Camera-type eye (tissue), 1 donor: ENCODE results near the gene CEACAM21. TPM values are rescaled to one million over a fixed set of nuclear protein-coding genes. Genes with fewer than 3 reads are reported as not detected.

Experiments
- total RNA-seq: library from RNA; depleted of rRNA; stranded (reverse); fragments of >200 nt; gene quantifications from one replicate; pipeline ENCODE4 v1.2.3, GENCODE V29; 2014

The CEACAM21 gene
- total RNA-seq = 2.1 TPM

GRCh38 chr19:41575998-41576397 lies at the start of gene CEACAM21:
Gene CEACAM21 (plus strand): TSS chr19:41576166. CDS start chr19:41576275, 109 bp downstream.

DNA sequence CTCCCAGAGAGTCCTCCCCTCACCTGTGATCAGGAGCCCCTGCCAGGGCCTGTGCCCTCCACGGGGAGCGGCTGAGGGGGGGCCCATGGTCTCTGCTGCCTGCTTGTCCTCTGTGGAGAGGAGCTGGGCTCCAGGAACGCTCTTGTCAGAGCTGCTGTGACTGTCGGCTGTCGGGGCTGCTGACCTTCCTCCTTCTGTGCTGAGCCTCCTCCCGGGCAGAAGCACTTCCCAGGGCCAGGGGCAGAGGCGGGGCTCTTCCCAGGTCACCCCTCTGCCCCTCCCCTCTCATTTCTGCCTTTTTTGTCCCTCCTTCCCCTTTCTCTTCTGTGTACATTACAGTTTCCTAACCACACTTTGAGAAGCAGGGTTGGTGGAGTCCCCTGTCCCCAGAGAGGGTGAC lies 50.9 kb downstream of the CEACAM21 start, which contains the start of gene CEACAM4:
Gene CEACAM4, minus strand, starts transcription at position 198 of the 400 bp plus-strand sequence. Its CDS starts 111 bp downstream, at position 87.

Other genes with a start within 250 kb of the CEACAM21 start
- gene TGFB1, start 222.2 kb upstream of the CEACAM21 start, total RNA-seq = 15.0 TPM
- 8.9 TPM for gene B9D2, start 212.0 kb upstream of the CEACAM21 start, total RNA-seq
- gene TMEM91, start 199.6 kb upstream of the CEACAM21 start, total RNA-seq = 43.9 TPM
- 7.3 TPM for gene EXOSC5, start 178.8 kb upstream of the CEACAM21 start, total RNA-seq
- gene BCKDHA, start 178.3 kb upstream of the CEACAM21 start, total RNA-seq = 60.0 TPM
- gene B3GNT8, start 148.8 kb upstream of the CEACAM21 start, total RNA-seq = 1.9 TPM
- gene DMAC2, start 136.3 kb upstream of the CEACAM21 start, total RNA-seq = 26.0 TPM
- not detected for gene ERICH4, start 133.0 kb upstream of the CEACAM21 start, total RNA-seq
- 0.44 TPM for gene CEACAM4, start 50.9 kb downstream of the CEACAM21 start, total RNA-seq
- 3.4 TPM for gene CEACAM7, start 112.1 kb downstream of the CEACAM21 start, total RNA-seq
- gene CEACAM5, start 132.5 kb downstream of the CEACAM21 start, total RNA-seq = 0.49 TPM
- gene CEACAM6, start 179.4 kb downstream of the CEACAM21 start, total RNA-seq = 20.6 TPM
- gene CEACAM3, start 220.4 kb downstream of the CEACAM21 start, total RNA-seq = 1.9 TPM